Measurements from ENCODE around the gene P2RY4.

Gene P2RY4

GRCh38 chrX:70208479-70208878, 51.5 kb downstream of the P2RY4 start:
- no peak for TF ChIP-seq CTCF (IDR thresholded peaks at IDR 0.05; ENCODE audit: extremely low read depth, missing control alignments)
- DNase-seq (ENCODE audit: low spot score) = no peak

All from GM20000 (cell line).